A549 (cell line): Measurements from ENCODE around the gene ACVR2B. TPM values are rescaled to one million over a fixed set of nuclear protein-coding genes. Genes with fewer than 3 reads are reported as not detected.

Experiments
- ATAC-seq, 2 experiments: fragments of 200-7000 bp in 1 of 2; fragments of >200 bp in 1 of 2; cut with Nextera tagmentation in 1 of 2; cut with Tn5 transposase in 1 of 2; 3 replicates each; pipeline versions ENCODE4 v1.8.0 to v1.9.1; 2018 to 2020; ENCODE audit warnings: mild to moderate bottlenecking in 1 of 2, moderate library complexity in 1 of 2
- CTCF ChIA-PET: fragments of 300-600 bp; sonication (Branson Sonifier 250); formaldehyde crosslinking; extraction: SDS; loops from one replicate; lab custom pipeline; 2021; ENCODE audit warnings: antibody characterized with exemption, inconsistent platforms; lab: Yijun Ruan, JAX
- POLR2A ChIA-PET: fragments of 350-600 bp; formaldehyde crosslinking; extraction: SDS; loops from one replicate; lab custom pipeline; 2021; ENCODE audit warnings: antibody characterized with exemption, inconsistent platforms; lab: Yijun Ruan, JAX
- DNase-seq, 2 experiments: peaks; one replicate each; pipeline versions ENCODE4 v3.0.0 to v3.0.0-alpha.2; 2011 to 2016; ENCODE audit warnings: low read depth in 1 of 2, low spot score in 1 of 2
- FAIRE-seq: peaks from 2 replicates; lab custom pipeline; 2011; peaks lifted over from hg19 to GRCh38; lab: Jason Lieb, UNC
- H3K27ac ChIP-seq, 2 experiments: fragments of >200 bp; sonication (Bioruptor Twin); formaldehyde crosslinking; 3 replicates each; pipeline ENCODE4 v1.5.1; 2016 to 2017
- H3K4me1 ChIP-seq: fragments of >200 bp; sonication (Bioruptor Twin); formaldehyde crosslinking; 3 replicates; pipeline ENCODE4 v1.6.1; 2016
- H3K4me2 ChIP-seq: fragments of >200 bp; sonication (Bioruptor Twin); formaldehyde crosslinking; 3 replicates; pipeline ENCODE4 v1.6.1; 2016
- H3K4me3 ChIP-seq: fragments of >200 bp; sonication (Bioruptor Twin); formaldehyde crosslinking; 3 replicates; pipeline ENCODE4 v1.5.1; 2016
- H3K9me3 ChIP-seq: fragments of >200 bp; sonication (Bioruptor Twin); formaldehyde crosslinking; 3 replicates; pipeline ENCODE4 v1.6.1; 2016
- BHLHE40 ChIP-seq: IDR thresholded peaks from 2 replicates; pipeline ENCODE4 v1.6.1; 2012; ENCODE audit warnings: low read depth, low read length, inconsistent platforms
- CBX2 ChIP-seq: fragments of 200-600 bp; sonication (generic); IDR thresholded peaks from 2 replicates; pipeline ENCODE4 v1.6.1; 2016; ENCODE audit warnings: low read depth, mild to moderate bottlenecking, borderline replicate concordance
- CEBPB ChIP-seq, 2 experiments: fragments of >200 bp in 1 of 2; sonication (Bioruptor Twin) in 1 of 2; formaldehyde crosslinking in 1 of 2; IDR thresholded peaks; 2 replicates each; pipeline ENCODE4 v1.6.1; 2012 to 2016
- CHD4 ChIP-seq: fragments of 200-600 bp; sonication (generic); IDR thresholded peaks from 2 replicates; pipeline ENCODE4 v1.6.1; 2016; ENCODE audit warnings: antibody characterized with exemption, mild to moderate bottlenecking, borderline replicate concordance
- EHF ChIP-seq: fragments of 250-450 bp; sonication (Bioruptor Pico); IDR thresholded peaks from 2 replicates; pipeline ENCODE4 v1.5.0; 2020; ENCODE audit warnings: mild to moderate bottlenecking
- EP300 ChIP-seq, 2 experiments: fragments of >200 bp; sonication (Bioruptor Twin); formaldehyde crosslinking; IDR thresholded peaks; 2 replicates in 1 of 2; 3 replicates in 1 of 2; pipeline ENCODE4 v1.6.1; 2016 to 2017
- ESRRA ChIP-seq: fragments of 150-350 bp; IDR thresholded peaks from 2 replicates; pipeline ENCODE4 v1.6.1; 2014; ENCODE audit warnings: mild to moderate bottlenecking, low read length, borderline replicate concordance
- FOSL2 ChIP-seq, 2 experiments: fragments of 450-650 bp in 1 of 2; fragments of >200 bp in 1 of 2; sonication (Bioruptor Twin) in 1 of 2; formaldehyde crosslinking; IDR thresholded peaks; 2 replicates each; pipeline versions ENCODE4 v1.5.0 to v1.6.1; 2016 to 2020; ENCODE audit warnings: mild to moderate bottlenecking in 1 of 2, moderate library complexity in 1 of 2
- FOXS1 ChIP-seq: fragments of 250-450 bp; sonication (Bioruptor Pico); IDR thresholded peaks from 2 replicates; pipeline ENCODE4 v1.5.0; 2020; ENCODE audit warnings: mild to moderate bottlenecking, moderate library complexity
- HDAC2 ChIP-seq: fragments of 200-600 bp; sonication (generic); IDR thresholded peaks from 2 replicates; pipeline ENCODE4 v1.6.1; 2016
- HOXB13 ChIP-seq: fragments of 250-450 bp; sonication (Bioruptor Pico); IDR thresholded peaks from 2 replicates; pipeline ENCODE4 v1.5.0; 2020; ENCODE audit warnings: low read depth, mild to moderate bottlenecking, moderate library complexity
- HOXB5 ChIP-seq: fragments of 250-450 bp; sonication (Bioruptor Pico); IDR thresholded peaks from 2 replicates; pipeline ENCODE4 v1.5.0; 2020; ENCODE audit warnings: mild to moderate bottlenecking, moderate library complexity
- JUN ChIP-seq, 2 experiments: fragments of >200 bp; sonication (Bioruptor Twin); formaldehyde crosslinking; IDR thresholded peaks; 2 replicates in 1 of 2; 3 replicates in 1 of 2; pipeline ENCODE4 v1.6.1; 2016 to 2017
- MAZ ChIP-seq: fragments of 150-350 bp; IDR thresholded peaks from 2 replicates; pipeline ENCODE4 v1.6.1; 2014; ENCODE audit warnings: antibody characterized with exemption, low read depth, low read length, borderline replicate concordance
- MYC ChIP-seq: IDR thresholded peaks from 2 replicates; pipeline ENCODE4 v1.6.1; 2012; ENCODE audit warnings: mild to moderate bottlenecking, inconsistent platforms, low read length, improper control_type of control experiment, borderline replicate concordance
- POLR2A ChIP-seq: IDR thresholded peaks from 2 replicates; pipeline ENCODE4 v1.6.1; 2012; ENCODE audit warnings: mild to moderate bottlenecking, low read length
- POLR2AphosphoS2 ChIP-seq: conservative IDR thresholded peaks from 2 replicates; pipeline ENCODE4 v1.6.1; 2012; ENCODE audit warnings: low read length, improper control_type of control experiment, inconsistent platforms
- RAD21 ChIP-seq, 2 experiments: fragments of >200 bp in 1 of 2; sonication (Bioruptor Twin) in 1 of 2; formaldehyde crosslinking in 1 of 2; IDR thresholded peaks in 1 of 2; conservative IDR thresholded peaks in 1 of 2; 2 replicates in 1 of 2; 3 replicates in 1 of 2; pipeline ENCODE4 v1.6.1; 2012 to 2018; ENCODE audit warnings: inconsistent platforms in 1 of 2
- RARB ChIP-seq: fragments of 250-450 bp; sonication (Bioruptor Pico); IDR thresholded peaks from 2 replicates; pipeline ENCODE4 v1.8.0; 2021; ENCODE audit warnings: mild to moderate bottlenecking, moderate library complexity
- RNF2 ChIP-seq: fragments of 200-600 bp; sonication (generic); IDR thresholded peaks from 2 replicates; pipeline ENCODE4 v1.6.1; 2016; ENCODE audit warnings: low read depth, mild to moderate bottlenecking, antibody characterized with exemption, moderate library complexity, borderline replicate concordance
- SMC3 ChIP-seq: fragments of >200 bp; sonication (Bioruptor Twin); formaldehyde crosslinking; IDR thresholded peaks from 3 replicates; pipeline ENCODE4 v1.6.1; 2018; ENCODE audit warnings: inconsistent platforms
- ZNF302 ChIP-seq: fragments of 250-450 bp; sonication (Bioruptor Pico); IDR thresholded peaks from 2 replicates; pipeline ENCODE4 v1.9.0; 2021; ENCODE audit warnings: inconsistent platforms, mild to moderate bottlenecking, moderate library complexity
- ZSCAN20 ChIP-seq: fragments of 250-450 bp; sonication (Bioruptor Pico); IDR thresholded peaks from 2 replicates; pipeline ENCODE4 v1.8.0; 2022; ENCODE audit warnings: mild to moderate bottlenecking, moderate library complexity
- WGBS: methylation state at CpG from one replicate; pipeline ENCODE4 v1.1.6; 2017; ENCODE audit errors: missing lambda C conversion rate; 5-methylcytosine and 5-hydroxymethylcytosine counted together
- polyA minus RNA-seq: library from RNA; depleted of rRNA, polyadenylated mRNA; stranded (reverse); fragments of >200 nt; gene quantifications from 2 replicates; pipeline ENCODE4 v1.2.3, GENCODE V29; 2011; rRNA and poly(A)+ RNA removed
- polyA plus RNA-seq, 4 experiments: library from polyadenylated mRNA; depleted of rRNA in 3 of 4; stranded (reverse); fragments of >200 nt; fragmentation: RNase III in 1 of 4; extraction: RNeasy Plus Mini Kit Qiagen cat#74134 plus additional on column Dnase treatment in 1 of 4; gene quantifications; 2 replicates in 3 of 4; 3 replicates in 1 of 4; pipeline ENCODE4 v1.2.3, GENCODE V29; 2011 to 2017
- TF ChIP-seq, protein P1 (sequence below): fragments of 200-600 bp; sonication (generic); IDR thresholded peaks from 2 replicates; pipeline ENCODE4 v1.6.1; 2016; ENCODE audit warnings: antibody characterized with exemption, mild to moderate bottlenecking, moderate library complexity
- TF ChIP-seq, protein P2 (sequence below): fragments of 250-450 bp; sonication (Bioruptor Pico); IDR thresholded peaks from 2 replicates; pipeline ENCODE4 v1.5.0; 2021; ENCODE audit warnings: mild to moderate bottlenecking, moderate library complexity, borderline replicate concordance
- TF ChIP-seq, protein P3 (sequence below): IDR thresholded peaks from 2 replicates; pipeline ENCODE4 v1.6.1; 2012
- TF ChIP-seq, protein P4 (sequence below): fragments of 450-650 bp; IDR thresholded peaks from 2 replicates; pipeline ENCODE4 v1.6.1; 2014; ENCODE audit warnings: antibody characterized with exemption
- TF ChIP-seq, protein P5 (sequence below): fragments of >200 bp; sonication (Bioruptor Twin); formaldehyde crosslinking; IDR thresholded peaks from 3 replicates; pipeline ENCODE4 v1.5.1; 2016
- TF ChIP-seq, protein P6 (sequence below): IDR thresholded peaks from 2 replicates; pipeline ENCODE4 v1.6.1; 2012; ENCODE audit warnings: low read depth, borderline replicate concordance

ACVR2B gene
- polyA plus RNA-seq (2011; rRNA removed) (2.8 and 3.5 TPM in 2 replicates), polyA plus RNA-seq (2017; fragmentation: RNase III; extraction: RNeasy Plus Mini Kit Qiagen cat#74134 plus additional on column Dnase treatment) (1.2 to 1.3 TPM (median 1.2 TPM) in 3 replicates), polyA minus RNA-seq (15.0 and 18.1 TPM in 2 replicates)
- polyA plus RNA-seq (2012; cell fraction: cytosol; rRNA removed), result 1.5 and 2.0 TPM in 2 replicates
- 3.0 and 3.1 TPM in 2 replicates for polyA plus RNA-seq (2012; cell fraction: nucleus; rRNA removed)

DNA sequence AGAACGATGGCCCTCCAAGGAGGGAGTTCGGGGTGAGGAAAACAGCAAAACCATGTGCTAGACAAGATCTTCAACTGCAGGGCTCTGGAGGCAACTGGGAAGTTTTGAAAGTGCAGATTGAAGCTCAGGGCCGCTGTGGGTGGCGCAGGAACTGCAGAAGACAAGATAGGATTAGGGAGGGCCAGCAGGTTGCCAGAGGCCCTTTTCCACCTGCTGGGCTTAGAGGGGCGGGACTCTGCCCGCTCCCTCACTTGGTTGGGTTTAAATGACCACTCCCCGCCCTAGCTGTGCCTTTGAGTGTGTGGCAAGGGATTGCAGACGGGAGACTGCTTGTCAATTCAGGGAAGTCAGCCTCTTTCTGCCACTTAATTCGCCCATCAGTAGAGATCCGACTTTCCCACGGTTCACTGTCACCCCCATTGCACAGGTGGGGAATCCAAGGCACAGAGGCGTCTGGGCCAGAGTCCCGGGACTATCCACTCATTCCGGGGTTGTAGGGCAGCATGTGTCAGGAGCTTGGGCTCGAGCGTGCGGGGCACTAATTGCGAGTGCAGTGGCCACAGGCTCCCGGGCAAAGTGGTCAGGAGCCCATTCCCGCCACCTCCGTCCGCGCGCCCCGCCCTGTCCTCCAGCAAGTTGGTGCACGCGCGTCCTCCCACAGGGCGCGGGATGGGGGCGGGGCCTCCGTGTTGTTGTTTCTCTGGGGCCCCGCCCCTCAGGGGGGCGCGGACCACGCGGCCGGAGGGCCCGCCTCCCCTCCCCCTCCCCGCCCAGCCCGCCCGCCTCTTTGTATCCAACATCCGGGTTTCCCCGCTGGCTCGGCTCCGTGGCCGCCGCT is at the start of gene ACVR2B:
ACVR2B (plus strand) TSS at position 816 of the 838 bp plus-strand sequence. CDS start 433 bp downstream, outside the sequence.
- POLR2A ChIA-PET, result interaction anchor here (0.7 to 1.3 kb wide), 3 partner anchors 12 to 316 kb away, joined by 3 to 5 read pairs (median 4); partner anchors contain the start of genes ACAA1 and OXSR1
- CTCF ChIA-PET, result interaction anchor here (0.7 to 2.5 kb wide), 3 partner anchors 27 to 107 kb away, joined by 3 to 14 read pairs (median 4); partner anchors contain the start of gene XYLB
- ATAC-seq (peak; percentile 65 to 69), FAIRE-seq (no peak), DNase-seq (peak; percentile 81 to 83)
- Histone ChIP-seq H3K4me1 (peaks cover 9% of the 10 kb centered on the region; the same call in 2 of the 3 replicates), H3K27ac (peak within 1 kb of the TSS; percentile 96 to 98), H3K4me2 (peak within 1 kb of the TSS; percentile 99), H3K9me3 (no peaks in the 10 kb centered on the region), H3K4me3 (peak within 1 kb of the TSS; percentile 93)
- WGBS, result 41% methylated on average over 11 of the region's 48 CpGs
- no peak for TF ChIP-seq RARB (CRISPR knock-in tag)
- TF ChIP-seq MYC, result 0 out of 2 replicates have a peak, but pooled peaks have one; percentile 53
- TF ChIP-seq HDAC2, result no peak
- TF ChIP-seq CBX2, result no peak
- TF ChIP-seq, protein P1, sequence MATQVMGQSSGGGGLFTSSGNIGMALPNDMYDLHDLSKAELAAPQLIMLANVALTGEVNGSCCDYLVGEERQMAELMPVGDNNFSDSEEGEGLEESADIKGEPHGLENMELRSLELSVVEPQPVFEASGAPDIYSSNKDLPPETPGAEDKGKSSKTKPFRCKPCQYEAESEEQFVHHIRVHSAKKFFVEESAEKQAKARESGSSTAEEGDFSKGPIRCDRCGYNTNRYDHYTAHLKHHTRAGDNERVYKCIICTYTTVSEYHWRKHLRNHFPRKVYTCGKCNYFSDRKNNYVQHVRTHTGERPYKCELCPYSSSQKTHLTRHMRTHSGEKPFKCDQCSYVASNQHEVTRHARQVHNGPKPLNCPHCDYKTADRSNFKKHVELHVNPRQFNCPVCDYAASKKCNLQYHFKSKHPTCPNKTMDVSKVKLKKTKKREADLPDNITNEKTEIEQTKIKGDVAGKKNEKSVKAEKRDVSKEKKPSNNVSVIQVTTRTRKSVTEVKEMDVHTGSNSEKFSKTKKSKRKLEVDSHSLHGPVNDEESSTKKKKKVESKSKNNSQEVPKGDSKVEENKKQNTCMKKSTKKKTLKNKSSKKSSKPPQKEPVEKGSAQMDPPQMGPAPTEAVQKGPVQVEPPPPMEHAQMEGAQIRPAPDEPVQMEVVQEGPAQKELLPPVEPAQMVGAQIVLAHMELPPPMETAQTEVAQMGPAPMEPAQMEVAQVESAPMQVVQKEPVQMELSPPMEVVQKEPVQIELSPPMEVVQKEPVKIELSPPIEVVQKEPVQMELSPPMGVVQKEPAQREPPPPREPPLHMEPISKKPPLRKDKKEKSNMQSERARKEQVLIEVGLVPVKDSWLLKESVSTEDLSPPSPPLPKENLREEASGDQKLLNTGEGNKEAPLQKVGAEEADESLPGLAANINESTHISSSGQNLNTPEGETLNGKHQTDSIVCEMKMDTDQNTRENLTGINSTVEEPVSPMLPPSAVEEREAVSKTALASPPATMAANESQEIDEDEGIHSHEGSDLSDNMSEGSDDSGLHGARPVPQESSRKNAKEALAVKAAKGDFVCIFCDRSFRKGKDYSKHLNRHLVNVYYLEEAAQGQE, result no peak
- TF ChIP-seq, protein P2, sequence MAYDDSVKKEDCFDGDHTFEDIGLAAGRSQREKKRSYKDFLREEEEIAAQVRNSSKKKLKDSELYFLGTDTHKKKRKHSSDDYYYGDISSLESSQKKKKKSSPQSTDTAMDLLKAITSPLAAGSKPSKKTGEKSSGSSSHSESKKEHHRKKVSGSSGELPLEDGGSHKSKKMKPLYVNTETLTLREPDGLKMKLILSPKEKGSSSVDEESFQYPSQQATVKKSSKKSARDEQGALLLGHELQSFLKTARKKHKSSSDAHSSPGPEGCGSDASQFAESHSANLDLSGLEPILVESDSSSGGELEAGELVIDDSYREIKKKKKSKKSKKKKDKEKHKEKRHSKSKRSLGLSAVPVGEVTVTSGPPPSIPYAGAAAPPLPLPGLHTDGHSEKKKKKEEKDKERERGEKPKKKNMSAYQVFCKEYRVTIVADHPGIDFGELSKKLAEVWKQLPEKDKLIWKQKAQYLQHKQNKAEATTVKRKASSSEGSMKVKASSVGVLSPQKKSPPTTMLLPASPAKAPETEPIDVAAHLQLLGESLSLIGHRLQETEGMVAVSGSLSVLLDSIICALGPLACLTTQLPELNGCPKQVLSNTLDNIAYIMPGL (CRISPR knock-in tag), result no peak
- TF ChIP-seq ZNF302 (CRISPR knock-in tag), result no peak
- TF ChIP-seq HOXB13 (CRISPR knock-in tag), result no peak
- TF ChIP-seq, protein P3, sequence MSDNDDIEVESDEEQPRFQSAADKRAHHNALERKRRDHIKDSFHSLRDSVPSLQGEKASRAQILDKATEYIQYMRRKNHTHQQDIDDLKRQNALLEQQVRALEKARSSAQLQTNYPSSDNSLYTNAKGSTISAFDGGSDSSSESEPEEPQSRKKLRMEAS, result peak; percentile 59
- no peak for TF ChIP-seq BHLHE40
- peak in 1 of 2 experiments; percentile 59; a peak in 1 of 5 replicates for TF ChIP-seq JUN (IDR thresholded peaks at IDR 0.05)
- TF ChIP-seq, protein P4, sequence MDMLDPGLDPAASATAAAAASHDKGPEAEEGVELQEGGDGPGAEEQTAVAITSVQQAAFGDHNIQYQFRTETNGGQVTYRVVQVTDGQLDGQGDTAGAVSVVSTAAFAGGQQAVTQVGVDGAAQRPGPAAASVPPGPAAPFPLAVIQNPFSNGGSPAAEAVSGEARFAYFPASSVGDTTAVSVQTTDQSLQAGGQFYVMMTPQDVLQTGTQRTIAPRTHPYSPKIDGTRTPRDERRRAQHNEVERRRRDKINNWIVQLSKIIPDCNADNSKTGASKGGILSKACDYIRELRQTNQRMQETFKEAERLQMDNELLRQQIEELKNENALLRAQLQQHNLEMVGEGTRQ, result no peak
- no peak for TF ChIP-seq RAD21 (conservative IDR thresholded peaks at IDR 0.05 in 1 of 2, IDR thresholded peaks at IDR 0.05 in 1 of 2)
- no peak for TF ChIP-seq CEBPB (IDR thresholded peaks at IDR 0.05)
- no peak for TF ChIP-seq SMC3
- no peak for TF ChIP-seq FOSL2 (IDR thresholded peaks at IDR 0.05)
- TF ChIP-seq FOSL2 (CRISPR knock-in tag; IDR thresholded peaks at IDR 0.05), result no peak
- TF ChIP-seq, protein P5, sequence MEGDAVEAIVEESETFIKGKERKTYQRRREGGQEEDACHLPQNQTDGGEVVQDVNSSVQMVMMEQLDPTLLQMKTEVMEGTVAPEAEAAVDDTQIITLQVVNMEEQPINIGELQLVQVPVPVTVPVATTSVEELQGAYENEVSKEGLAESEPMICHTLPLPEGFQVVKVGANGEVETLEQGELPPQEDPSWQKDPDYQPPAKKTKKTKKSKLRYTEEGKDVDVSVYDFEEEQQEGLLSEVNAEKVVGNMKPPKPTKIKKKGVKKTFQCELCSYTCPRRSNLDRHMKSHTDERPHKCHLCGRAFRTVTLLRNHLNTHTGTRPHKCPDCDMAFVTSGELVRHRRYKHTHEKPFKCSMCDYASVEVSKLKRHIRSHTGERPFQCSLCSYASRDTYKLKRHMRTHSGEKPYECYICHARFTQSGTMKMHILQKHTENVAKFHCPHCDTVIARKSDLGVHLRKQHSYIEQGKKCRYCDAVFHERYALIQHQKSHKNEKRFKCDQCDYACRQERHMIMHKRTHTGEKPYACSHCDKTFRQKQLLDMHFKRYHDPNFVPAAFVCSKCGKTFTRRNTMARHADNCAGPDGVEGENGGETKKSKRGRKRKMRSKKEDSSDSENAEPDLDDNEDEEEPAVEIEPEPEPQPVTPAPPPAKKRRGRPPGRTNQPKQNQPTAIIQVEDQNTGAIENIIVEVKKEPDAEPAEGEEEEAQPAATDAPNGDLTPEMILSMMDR, result no peak
- TF ChIP-seq ESRRA, result no peak
- TF ChIP-seq EP300 (IDR thresholded peaks at IDR 0.05), result no peak
- no peak for TF ChIP-seq POLR2AphosphoS2
- no peak for TF ChIP-seq MAZ
- no peak for TF ChIP-seq ZSCAN20 (CRISPR knock-in tag)
- no peak for TF ChIP-seq FOXS1 (CRISPR knock-in tag)
- no peak for TF ChIP-seq RNF2
- no peak for TF ChIP-seq CHD4
- TF ChIP-seq POLR2A, result no peak
- TF ChIP-seq, protein P6, sequence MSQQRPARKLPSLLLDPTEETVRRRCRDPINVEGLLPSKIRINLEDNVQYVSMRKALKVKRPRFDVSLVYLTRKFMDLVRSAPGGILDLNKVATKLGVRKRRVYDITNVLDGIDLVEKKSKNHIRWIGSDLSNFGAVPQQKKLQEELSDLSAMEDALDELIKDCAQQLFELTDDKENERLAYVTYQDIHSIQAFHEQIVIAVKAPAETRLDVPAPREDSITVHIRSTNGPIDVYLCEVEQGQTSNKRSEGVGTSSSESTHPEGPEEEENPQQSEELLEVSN, result peak; percentile 50; the same call in 1 of the 2 replicates
- no peak for TF ChIP-seq HOXB5 (CRISPR knock-in tag)
- TF ChIP-seq EHF (CRISPR knock-in tag), result no peak
